Fibroblast of mammary gland (primary cell): ENCODE data around the gene TRAK2.
"Not testable (repeated sequence)": the region's sequence is repeated elsewhere in the genome, so short reads cannot be mapped to it uniquely, and the experiment has no call there.

Source experiments
- DNase-seq: peaks from one replicate; pipeline ENCODE4 v3.0.0-alpha.2; 2010; ENCODE audit warnings: low read depth
- H3K4me3 ChIP-seq: 2 replicates; pipeline ENCODE4 v1.5.1; 2011; ENCODE audit warnings: low read depth, mild to moderate bottlenecking, low read length, moderate library complexity; ENCODE audit not compliant: control insufficient read depth
- CTCF ChIP-seq: conservative IDR thresholded peaks from 2 replicates; pipeline ENCODE4 v1.5.1; 2011; ENCODE audit warnings: low read depth, low read length, inconsistent platforms; ENCODE audit not compliant: control insufficient read depth, insufficient read depth

The TRAK2 gene

DNA sequence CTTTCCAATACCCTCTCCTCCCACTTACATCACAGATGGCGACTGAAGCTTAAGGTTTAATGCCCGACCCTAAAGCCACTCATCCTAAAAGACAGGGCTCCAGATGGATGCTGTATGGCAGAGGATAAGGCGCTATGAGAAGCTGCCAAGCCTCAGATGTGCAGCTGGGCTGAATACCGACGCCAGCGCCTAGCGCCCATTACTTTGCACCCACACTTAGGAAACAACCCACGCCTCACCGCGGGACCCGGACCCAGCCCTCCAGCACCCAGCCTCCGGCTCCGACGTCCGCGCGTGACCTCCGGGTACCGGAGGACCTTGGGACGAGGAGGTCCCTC lies 335 bp downstream of the TRAK2 start:
- peak overlapping the region; percentile 90 for H3K4me3 ChIP-seq
- DNase-seq: peak; percentile 47
- no peak for TF ChIP-seq CTCF

- TF ChIP-seq CTCF: no peak
- H3K4me3 ChIP-seq: no peak overlapping the region
- no peak for DNase-seq
Measured at GRCh38 chr2:201448701-201449100, 2.6 kb downstream of the TRAK2 start.

DNA sequence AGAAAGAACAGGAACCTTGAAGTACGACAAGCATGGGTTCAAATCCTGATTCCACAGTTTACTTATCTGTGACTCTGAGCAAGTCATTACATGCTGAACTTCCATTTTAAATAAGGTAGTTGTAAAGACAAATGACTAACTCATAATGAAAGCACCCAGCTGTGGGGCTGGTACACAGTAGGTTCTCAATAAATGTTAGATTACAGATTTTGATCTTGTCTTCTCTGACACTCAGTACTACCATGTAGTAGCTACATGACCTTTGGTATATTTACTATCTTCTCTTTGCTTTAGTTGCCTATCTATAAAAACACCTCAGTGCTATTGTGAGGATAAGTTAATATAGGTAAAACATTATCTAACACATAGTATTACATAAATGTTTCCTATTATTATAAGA lies 3.2 kb downstream of the TRAK2 start:
- no peak for DNase-seq
- no peak overlapping the region for H3K4me3 ChIP-seq
- TF ChIP-seq CTCF: no peak

GRCh38 chr2:201447086-201447485 lies 4.2 kb downstream of the TRAK2 start:
- DNase-seq: no peak
- no peak for TF ChIP-seq CTCF
- no peak overlapping the region for H3K4me3 ChIP-seq

DNA sequence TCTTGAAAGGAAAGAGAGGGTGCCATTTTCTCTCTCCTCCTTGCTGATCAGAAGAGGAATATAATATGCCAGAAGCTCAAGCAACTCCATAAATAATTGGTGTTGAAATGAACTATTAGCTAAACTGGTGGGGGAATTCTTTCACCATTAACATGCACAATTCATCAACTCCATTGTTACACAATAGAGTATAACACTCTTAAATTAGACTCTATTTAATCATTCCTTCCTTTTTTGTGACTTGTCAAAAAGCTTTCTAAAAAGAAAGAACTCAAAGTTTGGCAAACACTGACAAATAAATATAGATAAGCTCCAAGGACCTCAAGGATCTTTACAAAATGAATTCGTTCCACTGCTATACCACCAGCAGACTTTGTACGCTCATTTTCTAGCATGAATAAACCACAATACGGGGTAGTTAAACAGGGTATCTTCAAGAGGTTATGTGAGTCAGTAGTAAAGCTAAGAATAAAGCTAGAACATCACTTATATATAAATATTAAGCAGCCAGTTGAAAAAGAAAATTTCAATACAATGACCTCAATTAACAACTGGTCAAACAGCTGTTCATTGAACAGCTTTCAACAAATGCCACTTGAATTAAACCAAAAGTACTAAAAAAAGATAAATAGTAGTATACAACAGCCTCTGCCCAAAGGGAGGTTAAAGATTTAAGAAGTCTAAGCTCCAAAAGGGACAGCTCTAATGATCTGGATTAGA lies 6.4 kb downstream of the TRAK2 start:
- H3K4me3 ChIP-seq: no peak overlapping the region
- peak; percentile 41 for DNase-seq
- TF ChIP-seq CTCF: no peak

GRCh38 chr2:201441409-201441808 lies 9.8 kb downstream of the TRAK2 start:
- H3K4me3 ChIP-seq: no peak overlapping the region
- no peak for DNase-seq
- TF ChIP-seq CTCF: no peak

DNA sequence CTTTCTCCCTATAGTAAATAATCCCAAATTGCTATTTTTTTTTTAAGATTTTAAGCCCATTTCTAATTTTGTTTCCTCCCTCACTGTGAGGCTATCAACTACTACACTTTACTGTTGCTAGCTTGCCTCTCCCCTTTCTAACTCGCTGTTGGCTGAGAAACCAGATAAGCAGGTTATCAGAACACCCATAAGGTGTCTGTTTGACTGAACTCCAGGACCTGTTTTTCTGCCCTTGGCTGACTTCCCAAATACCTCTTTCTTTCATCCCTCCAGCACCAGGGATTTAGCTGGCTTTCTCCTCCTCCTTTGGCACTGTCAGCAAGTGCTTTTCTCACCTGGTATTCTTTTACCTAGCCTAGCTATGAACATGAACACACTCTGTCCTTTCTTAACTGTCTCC lies 11.1 kb downstream of the TRAK2 start:
- TF ChIP-seq CTCF: no peak
- DNase-seq: no peak
- no peak overlapping the region for H3K4me3 ChIP-seq

DNA sequence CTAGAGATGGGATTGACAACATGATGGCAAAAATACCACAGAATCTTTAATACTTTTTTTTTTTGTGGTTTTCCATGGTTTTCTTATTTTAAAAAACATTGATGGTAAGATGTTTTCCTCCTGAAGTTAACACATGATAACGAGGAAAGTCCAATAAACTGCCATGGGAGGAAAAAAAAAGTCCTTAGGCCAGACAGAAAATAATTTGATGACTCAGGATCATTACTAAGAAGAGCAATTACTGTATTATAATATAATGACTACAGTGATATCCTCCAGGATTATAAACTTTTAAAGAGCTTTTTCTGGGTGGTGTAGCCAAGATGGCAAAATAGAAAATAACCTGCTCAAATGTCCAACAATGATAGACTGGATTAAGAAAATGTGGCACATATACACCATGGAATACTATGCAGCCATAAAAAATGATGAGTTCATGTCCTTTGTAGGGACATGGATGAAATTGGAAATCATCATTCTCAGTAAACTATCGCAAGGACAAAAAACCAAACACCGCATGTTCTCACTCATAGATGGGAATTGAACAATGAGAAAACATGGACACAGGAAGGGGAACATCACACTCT lies 11.8 kb downstream of the TRAK2 start:
- H3K4me3 ChIP-seq, DNase-seq: not testable (repeated sequence)
